Measurements from ENCODE around the gene SENP1.

SENP1 gene

DNA sequence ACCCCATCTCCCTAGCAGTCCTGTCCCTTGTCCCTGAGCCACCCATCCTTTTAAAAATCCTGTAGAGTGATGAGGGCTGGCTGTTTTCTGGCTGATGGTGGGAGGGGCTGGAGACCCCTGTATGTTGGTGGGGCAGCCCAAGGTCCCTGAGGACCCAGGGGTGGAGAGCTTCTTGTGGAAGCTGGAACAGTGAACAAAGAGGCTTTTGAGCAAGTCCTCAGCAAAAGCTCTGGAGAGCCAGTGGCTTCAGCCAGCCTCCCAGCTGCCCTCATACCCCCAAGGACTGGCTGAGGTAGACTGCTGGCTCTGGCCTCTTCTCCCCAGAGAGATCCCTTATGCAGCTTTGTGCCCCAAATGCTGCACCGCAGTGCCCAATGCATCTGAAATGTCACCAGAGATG is 72.4 kb downstream of the SENP1 start:
- DNase-seq: peak; percentile 43

DNA sequence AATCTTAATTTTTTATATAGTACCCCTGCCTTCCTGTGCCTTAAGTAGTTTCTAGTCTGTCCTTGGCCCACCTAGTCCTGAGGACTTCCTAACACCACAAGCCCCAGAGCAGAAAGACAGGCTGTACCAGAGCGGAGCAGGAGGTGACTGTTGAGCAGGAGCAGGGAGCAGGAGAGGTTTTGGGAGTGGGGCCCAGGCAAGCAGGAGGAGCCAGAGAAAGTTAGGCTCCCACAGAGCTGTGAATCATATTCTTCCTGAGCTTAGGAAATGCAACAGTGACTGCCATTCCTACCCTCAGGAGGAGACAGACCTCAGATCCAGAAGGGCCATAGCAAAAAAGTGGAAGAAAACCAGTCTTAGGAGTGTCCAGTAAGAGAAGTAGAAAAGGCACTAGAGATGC is 73.3 kb downstream of the SENP1 start:
- DNase-seq: no peak

DNA sequence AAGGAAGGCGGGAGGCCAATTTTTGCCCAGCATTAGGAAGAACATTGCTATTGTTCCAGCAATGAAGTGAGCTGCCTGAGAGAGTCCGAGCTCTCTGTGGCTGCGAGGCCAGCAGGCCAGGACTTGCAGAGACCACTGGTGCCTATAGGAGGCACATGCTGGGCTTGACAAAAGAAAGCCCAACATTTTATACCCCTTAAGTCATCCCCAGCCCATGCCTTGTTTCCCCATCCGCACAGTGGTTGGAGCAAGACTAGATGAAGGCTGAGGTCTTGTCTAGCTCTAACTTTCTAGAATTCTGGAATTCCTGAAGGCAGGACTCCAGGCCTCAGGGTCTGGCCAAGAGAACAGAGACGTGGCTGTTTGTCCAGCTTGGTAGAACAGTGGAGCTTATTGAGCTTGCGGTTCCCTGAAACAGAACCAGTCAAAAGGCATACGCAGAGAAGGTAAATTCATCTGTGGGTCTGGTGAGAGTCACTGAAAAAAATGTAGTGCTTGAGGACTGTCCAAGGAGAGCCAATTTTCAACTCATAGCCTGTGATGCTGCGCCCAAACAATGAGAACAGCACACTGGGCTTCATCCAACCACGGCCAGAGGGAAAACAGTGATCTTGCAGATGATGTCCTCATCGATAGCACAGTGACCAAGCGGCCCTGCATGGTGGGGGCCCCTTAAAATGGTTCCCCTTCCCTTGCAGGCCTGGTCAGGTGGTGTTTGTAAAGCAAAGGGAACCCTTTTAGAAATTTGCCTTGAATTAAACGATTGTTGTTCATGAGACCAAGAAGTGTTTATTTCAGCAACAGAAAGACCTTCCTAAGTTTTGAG is 74.5 kb downstream of the SENP1 start:
- no peak for DNase-seq

- DNase-seq: no peak
Measured at GRCh38 chr12:48030173-48030650, 75.7 kb downstream of the SENP1 start.

GRCh38 chr12:48029491-48030172 is 76.2 kb downstream of the SENP1 start:
- no peak for DNase-seq

- DNase-seq: no peak
Measured at GRCh38 chr12:48028541-48029431, 77.1 kb downstream of the SENP1 start.

GRCh38 chr12:48027183-48028002 is 78.5 kb downstream of the SENP1 start:
- no peak for DNase-seq

DNA sequence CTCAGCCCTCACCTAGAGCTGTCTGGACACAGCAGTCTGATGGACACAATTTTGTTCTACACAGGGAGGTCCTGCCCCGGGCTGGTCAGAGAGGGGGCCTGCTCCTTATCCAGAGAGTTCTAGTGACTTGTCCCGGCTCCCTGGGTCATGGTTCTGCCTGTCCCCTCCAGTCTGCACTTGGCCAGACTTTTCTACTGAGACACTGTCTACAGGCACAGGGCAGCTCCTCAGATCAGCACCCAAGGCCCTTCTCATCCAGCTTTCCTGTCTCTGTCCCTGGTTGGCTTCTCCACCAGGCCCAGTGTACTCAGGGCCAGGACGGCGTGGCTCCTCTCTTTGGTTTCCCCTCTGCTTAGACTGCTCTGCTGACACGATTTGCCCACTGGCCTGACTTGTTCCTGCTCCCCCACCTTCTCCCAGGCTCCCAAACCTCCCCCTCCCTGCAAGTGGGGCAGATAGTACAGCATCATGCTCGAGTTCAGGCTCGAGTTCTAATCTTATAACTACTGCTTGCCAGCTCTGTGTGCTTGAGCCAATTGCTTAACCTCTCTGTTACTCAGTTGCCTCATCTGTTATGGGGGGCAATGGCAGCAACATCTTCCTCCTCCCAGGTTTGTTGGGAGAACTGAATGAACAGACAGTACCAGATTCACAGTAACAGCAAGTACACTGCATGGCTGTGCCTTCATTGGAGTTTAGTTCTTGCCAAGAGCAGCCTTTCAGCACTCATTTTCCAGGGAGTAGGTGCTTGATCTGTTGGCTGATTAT is 79.6 kb downstream of the SENP1 start:
- no peak for DNase-seq

GRCh38 chr12:48025281-48025680 is 80.6 kb downstream of the SENP1 start:
- no peak for DNase-seq

DNA sequence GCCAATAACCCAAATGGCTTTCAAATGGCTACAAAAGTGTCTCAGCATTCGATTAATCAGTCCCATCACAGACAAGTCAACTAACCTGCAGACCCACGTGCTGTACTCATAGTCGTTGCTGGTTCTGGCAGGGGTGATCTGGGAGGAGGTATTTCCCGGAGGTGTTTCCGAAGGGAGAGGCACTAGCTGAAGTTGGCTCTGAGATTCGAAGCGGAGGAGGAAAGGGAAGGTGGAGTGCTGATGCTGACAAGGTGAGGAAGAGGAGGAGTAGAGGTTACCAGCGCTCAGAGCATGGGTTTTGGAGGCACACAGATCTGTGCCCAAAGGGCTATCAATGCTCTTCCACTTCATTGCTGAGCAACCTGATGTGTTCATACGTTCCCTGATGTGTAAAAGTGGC is 81.1 kb downstream of the SENP1 start:
- no peak for DNase-seq

- no peak for DNase-seq
Measured at GRCh38 chr12:48023386-48023785, 82.5 kb downstream of the SENP1 start.

DNA sequence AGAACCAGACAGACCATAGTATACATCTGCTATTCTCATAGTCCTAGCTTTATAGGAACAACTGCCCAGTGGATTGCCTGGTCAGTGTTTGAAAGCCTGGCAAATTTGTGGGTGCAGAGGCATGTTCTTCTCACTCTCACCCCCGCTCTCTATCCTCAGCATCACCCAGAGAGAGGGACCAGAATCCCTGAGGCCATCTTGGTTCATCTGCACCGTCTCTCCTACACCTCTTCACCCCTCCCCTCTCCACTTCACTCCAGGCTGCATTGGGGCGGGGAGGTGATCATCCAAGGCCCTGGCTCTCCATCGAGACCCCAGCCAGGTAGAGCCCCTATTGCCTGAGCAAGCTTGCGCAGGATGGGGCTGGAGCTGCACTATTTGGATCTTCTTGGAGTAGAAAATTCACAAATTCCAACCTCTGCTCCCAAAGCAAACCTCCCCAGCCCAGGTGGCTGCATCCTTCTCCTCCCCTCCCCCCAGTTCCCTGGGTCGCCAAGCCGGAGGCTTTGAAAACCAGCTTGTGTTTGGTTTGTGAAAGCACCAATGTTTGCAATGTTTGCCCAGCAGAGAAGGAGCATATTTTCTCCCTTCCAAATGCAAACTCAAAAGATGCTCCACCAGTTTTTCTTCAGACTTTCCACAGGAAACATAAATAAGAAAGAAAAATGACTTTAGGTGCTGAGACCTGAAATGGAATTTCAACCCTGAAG is 83.0 kb downstream of the SENP1 start:
- DNase-seq: no peak

DNA sequence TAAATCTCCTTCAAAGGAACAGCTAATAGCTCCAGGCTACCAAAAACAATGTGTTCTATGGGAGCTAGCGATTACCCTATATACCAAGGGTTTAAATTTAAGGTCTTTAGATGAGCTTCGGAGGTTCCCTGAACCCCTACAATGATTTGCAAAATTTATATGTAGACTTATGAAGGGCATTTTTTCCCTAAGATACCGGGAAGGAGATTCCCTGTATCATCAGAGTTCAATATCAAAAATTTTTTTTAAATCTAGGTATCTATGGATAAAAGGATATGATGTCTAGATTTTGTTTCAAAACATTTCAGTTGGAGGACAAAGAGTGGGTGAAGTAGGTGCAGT is 83.7 kb downstream of the SENP1 start:
- DNase-seq: no peak

- DNase-seq: no peak
Measured at GRCh38 chr12:48021485-48022179, 84.2 kb downstream of the SENP1 start.

DNA sequence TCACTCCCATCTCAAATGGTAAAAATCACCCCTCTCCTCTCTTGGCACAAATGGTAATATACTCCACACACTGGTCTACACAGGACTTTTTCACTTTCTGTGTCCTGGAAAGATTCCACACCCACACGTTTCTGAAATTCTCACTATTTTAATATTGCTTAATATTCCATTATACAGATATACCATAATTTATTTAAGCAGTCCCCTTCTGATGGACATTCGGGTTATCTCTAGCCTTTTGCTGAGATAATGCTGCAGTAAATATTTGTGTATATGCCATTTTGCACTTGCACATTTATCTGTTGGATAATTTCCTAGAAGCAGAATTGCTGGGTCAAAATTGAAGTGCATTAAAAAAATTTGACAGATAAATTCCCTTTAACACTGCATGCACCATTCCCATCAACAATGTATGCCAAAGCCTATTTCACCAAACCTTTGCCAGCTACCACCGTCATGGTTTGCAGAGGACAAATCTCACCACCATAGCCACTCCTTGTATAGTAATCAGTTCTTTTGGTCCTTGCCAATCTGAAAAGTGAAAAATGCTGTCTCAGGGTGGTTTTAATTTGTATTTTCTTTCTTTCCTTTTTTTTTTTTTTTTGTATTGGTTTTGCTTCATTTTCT is 86.1 kb downstream of the SENP1 start:
- DNase-seq: no peak

GRCh38 chr12:48018618-48018995 is 87.3 kb downstream of the SENP1 start:
- DNase-seq: no peak

DNA sequence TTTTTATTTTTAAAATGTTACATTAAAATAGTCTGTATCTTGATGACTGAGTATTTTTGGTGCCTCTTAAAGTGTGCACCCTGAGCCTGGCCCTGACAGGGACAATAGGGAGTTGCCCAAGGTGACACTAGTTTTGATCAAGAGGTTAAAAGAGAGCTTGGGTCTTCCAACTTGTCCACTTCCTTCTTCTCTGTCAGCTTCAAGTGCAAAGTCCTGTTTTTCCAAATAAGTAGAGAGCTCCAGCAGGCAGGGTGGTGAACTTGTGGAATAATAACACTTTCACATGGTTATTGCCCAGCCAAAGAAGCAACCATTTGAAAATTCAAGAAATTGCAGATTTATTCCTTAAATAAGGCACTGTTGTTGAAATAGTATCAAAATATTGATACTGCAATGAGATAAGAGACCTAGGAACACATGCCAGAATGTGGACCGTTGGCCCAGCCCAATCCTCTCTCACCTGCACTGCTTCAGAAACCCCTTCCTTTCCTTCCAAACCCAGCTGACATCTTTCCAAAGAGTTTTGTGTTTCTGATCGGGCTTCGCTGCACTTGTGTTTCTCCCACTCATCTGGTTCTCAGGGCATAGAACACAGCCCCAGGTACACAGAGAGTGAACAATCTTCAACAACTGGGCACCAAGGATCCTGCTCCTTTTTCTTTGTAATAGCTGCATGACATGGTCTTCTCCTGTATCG is 87.8 kb downstream of the SENP1 start:
- DNase-seq: no peak

GRCh38 chr12:48017496-48017895 is 88.4 kb downstream of the SENP1 start:
- no peak for DNase-seq

DNA sequence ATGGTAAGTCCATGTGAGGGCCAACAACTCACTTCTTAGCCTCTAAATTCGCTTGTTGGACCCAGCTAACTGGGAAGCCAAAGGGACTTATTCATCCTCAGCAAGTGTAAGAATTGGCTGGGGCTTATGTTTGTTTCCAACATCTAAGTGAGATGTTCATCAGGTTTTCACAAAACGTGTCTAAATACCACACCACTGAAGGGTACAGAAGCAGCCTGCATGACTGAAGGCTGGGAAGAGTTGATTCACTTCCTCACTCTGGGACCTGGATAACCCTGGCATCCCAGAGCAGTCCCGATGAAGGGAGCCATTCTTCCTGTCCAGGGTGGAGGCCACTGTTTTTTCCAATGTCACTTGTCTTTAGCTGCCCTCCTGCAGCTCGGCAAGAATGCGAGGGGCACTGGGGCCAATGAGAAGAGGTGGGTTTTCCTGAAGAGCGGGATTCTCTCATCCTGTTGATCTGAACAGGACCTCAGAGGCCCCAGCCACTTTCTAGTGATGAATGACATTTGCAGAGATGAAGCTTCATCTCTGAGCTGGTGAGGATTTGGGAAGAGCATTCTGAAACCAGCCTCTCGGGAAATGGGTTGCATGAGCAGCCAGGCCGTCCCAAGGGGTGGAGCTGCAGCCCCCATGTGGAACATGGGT is 89.4 kb downstream of the SENP1 start:
- no peak for DNase-seq

All from activated CD8-positive, alpha-beta memory T cell treated with anti-CD3 and anti-CD28 coated beads for 24 hours (primary cell).